K562 (cell line): ENCODE results near the gene TIMM44. TPM values are rescaled to one million over a fixed set of nuclear protein-coding genes. Genes with fewer than 3 reads are reported as not detected.

ENCODE experiments used
- ATAC-seq: fragments of 200-7000 bp; cut with Tn5 transposase; 3 replicates; pipeline ENCODE4 v1.9.1; 2020; ENCODE audit warnings: moderate library complexity
- BruUV-seq: library from RNA; stranded (reverse); fragments of 400-500 nt; replicated peaks from 2 replicates; lab custom pipeline; 2021; lab: Mats Ljungman, UMichigan
- CTCF ChIA-PET: fragments of 300-600 bp; formaldehyde crosslinking; extraction: SDS; loops from one replicate; lab custom pipeline; 2021; ENCODE audit warnings: low intra/inter-chr PET ratio; lab: Yijun Ruan, JAX
- POLR2A ChIA-PET: fragments of 300-600, 350-650 bp; sonication (Branson Sonifier 250); formaldehyde crosslinking; extraction: SDS; loops from one replicate; lab custom pipeline; 2021; ENCODE audit warnings: antibody characterized with exemption, inconsistent platforms; lab: Yijun Ruan, JAX
- DNase-seq, 4 experiments: peaks; one replicate each; pipeline versions ENCODE4 v3.0.0 to v3.0.0-alpha.2; 2011 to 2018; ENCODE audit warnings: low spot score in 3 of 4, mixed read lengths in 3 of 4; ENCODE audit errors: extremely low read depth in 1 of 4
- FAIRE-seq: peaks from 2 replicates; lab custom pipeline; 2011; peaks lifted over from hg19 to GRCh38; lab: Jason Lieb, UNC
- H2AFZ ChIP-seq: 2 replicates; pipeline ENCODE4 v1.6.0; 2011; ENCODE audit warnings: low read depth, low read length, control low read depth, inconsistent platforms
- H3K27ac ChIP-seq: fragments of 200-600 bp; 3 replicates; pipeline ENCODE4 v1.8.0; 2011; ENCODE audit warnings: low read depth, mild to moderate bottlenecking, control low read depth, inconsistent platforms, low read length, moderate library complexity, mixed read lengths; ENCODE audit errors: extremely low read depth
- H3K27me3 ChIP-seq, 2 experiments: fragments of 300-600 bp in 1 of 2; 2 replicates in 1 of 2; 3 replicates in 1 of 2; pipeline versions ENCODE4 v1.6.0 to v1.8.0; 2011; ENCODE audit warnings: inconsistent platforms in 2 of 2, low read length in 2 of 2, mild to moderate bottlenecking in 1 of 2, mixed read lengths in 1 of 2, moderate library complexity in 1 of 2; ENCODE audit not compliant: control insufficient read depth in 2 of 2, insufficient read depth in 2 of 2
- H3K36me3 ChIP-seq: fragments of 300-600 bp; 3 replicates; pipeline ENCODE4 v1.8.0; 2011; ENCODE audit warnings: mild to moderate bottlenecking, low read length, inconsistent platforms; ENCODE audit not compliant: control insufficient read depth, insufficient read depth
- H3K4me1 ChIP-seq, 2 experiments: fragments of 200-600 bp in 1 of 2; replicated peaks in 1 of 2; 2 replicates in 1 of 2; 3 replicates in 1 of 2; pipeline versions ENCODE4 v1.5.1 to v1.8.0; 2011; ENCODE audit warnings: inconsistent platforms in 2 of 2, low read length in 2 of 2, mild to moderate bottlenecking in 1 of 2, mixed read lengths in 1 of 2, moderate library complexity in 1 of 2; ENCODE audit not compliant: control insufficient read depth in 2 of 2, insufficient read depth in 2 of 2
- H3K4me2 ChIP-seq: 2 replicates; pipeline ENCODE4 v1.6.1; 2011; ENCODE audit warnings: low read length, control low read depth, inconsistent platforms, mixed read lengths; ENCODE audit not compliant: insufficient read depth
- H3K4me3 ChIP-seq: fragments of 200-600 bp; sonication (generic), shearing (Covaris generic); 2 replicates; pipeline ENCODE4 v1.5.1; 2016; ENCODE audit warnings: control low read depth, inconsistent platforms
- H3K79me2 ChIP-seq: fragments of 200-600 bp; 3 replicates; pipeline ENCODE4 v1.8.0; 2011; ENCODE audit warnings: low read length, inconsistent platforms; ENCODE audit not compliant: control insufficient read depth, insufficient read depth
- H3K9ac ChIP-seq, 2 experiments: 2 replicates each; pipeline versions ENCODE4 v1.6.0 to v1.6.1; 2011; ENCODE audit warnings: low read depth in 2 of 2, low read length in 2 of 2, control low read depth in 1 of 2, inconsistent platforms in 1 of 2, mild to moderate bottlenecking in 1 of 2, mixed read lengths in 1 of 2; ENCODE audit not compliant: insufficient read depth in 1 of 2
- H3K9me1 ChIP-seq: one replicate; pipeline ENCODE4 v1.6.0; 2011; ENCODE audit warnings: inconsistent platforms, mild to moderate bottlenecking, low read length, moderate library complexity; ENCODE audit not compliant: control insufficient read depth, insufficient read depth
- H3K9me3 ChIP-seq: replicated peaks from 2 replicates; pipeline ENCODE4 v1.5.1; 2011; ENCODE audit warnings: low read depth, low read length, inconsistent platforms; ENCODE audit not compliant: control insufficient read depth, insufficient read depth
- H4K20me1 ChIP-seq: replicated peaks from 2 replicates; pipeline ENCODE4 v1.6.1; 2011; ENCODE audit warnings: low read length, inconsistent platforms, mixed read lengths; ENCODE audit not compliant: control insufficient read depth, insufficient read depth
- HDAC8 ChIP-seq: fragments of 450-650 bp; IDR thresholded peaks from 2 replicates; pipeline ENCODE4 v1.6.1; 2016; ENCODE audit warnings: mild to moderate bottlenecking, missing genetic modification characterization, moderate library complexity, missing compliant biosample characterization
- NR1H2 ChIP-seq: sonication (generic); formaldehyde crosslinking; IDR thresholded peaks from 2 replicates; pipeline ENCODE4 v1.4.0; 2020; ENCODE audit warnings: mild to moderate bottlenecking, missing genetic modification reagents
- POLR2AphosphoS5 ChIP-seq: IDR thresholded peaks from 2 replicates; pipeline ENCODE4 v1.6.1; 2011; ENCODE audit warnings: mild to moderate bottlenecking, low read depth, low read length, moderate library complexity; ENCODE audit not compliant: control insufficient read depth, insufficient read depth
- PURB ChIP-seq: sonication (generic); formaldehyde crosslinking; IDR thresholded peaks from 2 replicates; pipeline ENCODE4 v1.9.0; 2021; ENCODE audit warnings: low read depth, mild to moderate bottlenecking, missing genetic modification reagents
- ZNF174 ChIP-seq: fragments of 250-450 bp; sonication (Bioruptor Pico); IDR thresholded peaks from 2 replicates; pipeline ENCODE4 v1.4.0; 2020; ENCODE audit warnings: mild to moderate bottlenecking
- ZNF75A ChIP-seq: fragments of 450-650 bp; formaldehyde crosslinking; IDR thresholded peaks from 2 replicates; pipeline ENCODE4 v1.4.0; 2020; ENCODE audit warnings: mild to moderate bottlenecking
- ZNF764 ChIP-seq: fragments of 250-450 bp; sonication (Bioruptor Pico); IDR thresholded peaks from 2 replicates; pipeline ENCODE4 v1.4.0; 2020; ENCODE audit warnings: low read depth, mild to moderate bottlenecking, moderate library complexity
- WGBS: fragments of 100-300 bp; shearing (Covaris generic); methylation state at CpG from one replicate; pipeline ENCODE4 v1.1.6; 2016; ENCODE audit warnings: low coverage, mixed read lengths; ENCODE audit not compliant: insufficient coverage; ENCODE audit errors: missing lambda C conversion rate; 5-methylcytosine and 5-hydroxymethylcytosine counted together
- in situ Hi-C: fragments of 300-500 bp; cut with MboI; formaldehyde crosslinking; loops from 4 replicates; pipeline ENCODE4 v1.15.0; 2018; ENCODE audit warnings: inconsistent platforms, mixed read lengths
- intact Hi-C: fragments of 100-400 bp; cut with micrococcal nuclease; formaldehyde crosslinking; loops from 2 replicates; pipeline ENCODE4 v1.14.2; 2022
- polyA plus RNA-seq, 8 experiments: library from polyadenylated mRNA; depleted of rRNA in 4 of 8; stranded (reverse) in 5 of 8; unstranded in 3 of 8; fragments of >200 nt; fragmentation: Nextera tagmentation in 2 of 8; fragmentation: Illumina TruSeq in 1 of 8; extraction: Ambion mirVana in 2 of 8; extraction: Trizol in 1 of 8; gene quantifications; 2 replicates each; pipeline versions ENCODE4 v1.2.1 to v1.2.3, GENCODE V29; 2011 to 2014; ENCODE audit warnings: inconsistent platforms in 1 of 8, missing spikeins in 1 of 8
- total RNA-seq, 7 experiments: library from RNA; depleted of rRNA in 6 of 7; stranded (reverse); fragments of >200 nt in 6 of 7; fragmentation: Illumina TruSeq in 2 of 7; extraction: Trizol in 2 of 7; gene quantifications; 2 replicates each; pipeline versions ENCODE4 v1.2.1 to v1.2.3, GENCODE V29; 2011 to 2021; ENCODE audit warnings: low replicate concordance in 1 of 7
- TF ChIP-seq, protein P1 (sequence below): sonication (generic); formaldehyde crosslinking; IDR thresholded peaks from 2 replicates; pipeline ENCODE4 v1.8.1; 2022; ENCODE audit warnings: missing genetic modification reagents
- TF ChIP-seq, protein P2 (sequence below): fragments of 250-450 bp; sonication (Bioruptor Pico); IDR thresholded peaks from 2 replicates; pipeline ENCODE4 v1.5.0; 2021; ENCODE audit warnings: mild to moderate bottlenecking, moderate library complexity
- TF ChIP-seq, protein P3 (sequence below): fragments of 250-450 bp; sonication (Bioruptor Pico); IDR thresholded peaks from 2 replicates; pipeline ENCODE4 v1.8.0; 2022; ENCODE audit warnings: moderate library complexity, mild to moderate bottlenecking, inconsistent platforms
- TF ChIP-seq, protein P4 (sequence below): IDR thresholded peaks from 3 replicates; pipeline ENCODE4 v1.6.1; 2011; ENCODE audit warnings: borderline replicate concordance, mild to moderate bottlenecking, moderate library complexity; ENCODE audit not compliant: insufficient read length; ENCODE audit errors: extremely low read depth

Gene TIMM44
- total and polyA plus RNA-seq, 9 of the 15 experiments (the other 6 are each of a cell fraction or from before 2014, with no cell fraction given): 10.3 to 231 (median 89.3) TPM

DNA sequence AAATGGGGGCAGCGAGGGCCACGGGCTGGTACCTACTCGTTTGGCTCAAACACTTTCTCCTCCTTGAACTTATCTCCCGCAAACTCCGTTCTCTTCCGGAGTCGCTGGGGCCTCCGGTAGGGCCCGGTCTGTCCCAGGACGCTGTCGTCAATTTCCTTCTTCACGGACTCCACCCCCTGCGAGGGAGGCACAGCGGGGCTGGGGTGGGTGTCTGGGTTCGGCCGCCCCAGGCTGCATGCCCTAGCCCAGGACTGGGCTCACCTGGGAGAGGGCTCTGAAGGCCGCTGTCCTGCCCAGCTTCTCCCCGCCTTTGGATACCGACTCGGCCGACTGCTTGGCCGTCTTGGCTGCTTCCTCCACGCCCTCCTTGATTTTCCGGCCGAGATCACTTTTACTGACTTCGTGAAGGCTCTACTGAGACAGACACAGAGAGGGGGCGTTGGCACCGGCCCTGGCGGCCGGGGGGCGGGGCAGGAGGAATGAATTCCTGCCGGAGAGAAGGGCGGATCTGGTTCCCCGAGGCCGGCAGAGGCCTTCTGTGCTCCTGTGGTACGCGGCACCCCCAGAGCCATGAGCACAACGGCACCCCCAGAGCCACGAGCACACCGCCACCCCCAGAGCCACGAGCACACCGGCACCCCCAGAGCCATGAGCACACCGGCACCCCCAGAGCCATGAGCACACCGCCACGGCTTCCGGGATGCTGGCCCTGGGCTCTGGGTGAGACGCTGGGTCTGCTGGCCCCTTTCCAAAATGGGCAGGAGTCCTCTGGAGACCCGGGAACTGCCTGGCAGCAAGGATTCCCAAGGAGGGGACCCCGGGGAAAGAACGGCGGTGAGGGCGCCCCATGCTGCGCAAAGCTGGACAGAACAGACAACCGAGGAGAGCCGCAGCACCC, 9.4 kb downstream of the TIMM44 start:
- DNase-seq (no peak), FAIRE-seq (no peak), ATAC-seq (no peak)
- intact Hi-C loops: no loop called here
- Histone ChIP-seq H3K9ac (no peak overlapping the region; a peak in 1 of 4 replicates), H3K27me3 (no peaks in the 10 kb centered on the region), H2AFZ (no peak overlapping the region), H3K4me3 (no peak overlapping the region), H3K9me3 (no peaks in the 10 kb centered on the region), H4K20me1 (peaks cover 4% of the 10 kb centered on the region), H3K9me1 (no peaks in the 10 kb centered on the region), H3K4me1 (peaks cover 0 to 42% of the 10 kb centered on the region in 2 experiments; a peak in 3 of 5 replicates), H3K4me2 (no peak overlapping the region), H3K36me3 (peaks cover 91% of the 10 kb centered on the region), H3K27ac (no peak overlapping the region), H3K79me2 (peaks cover 13% of the 10 kb centered on the region)
- ChIA-PET CTCF (no interaction called here), POLR2A (interaction anchor here (1.2 kb wide), 1 partner anchor 10 kb away, joined by 5 read pairs; the partner anchor contains the start of gene TIMM44)
- no TSS peak for BruUV-seq
- 97% methylated on average over 26 of the region's 55 CpGs for WGBS
- in situ Hi-C loops: no loop called here
- no peak for TF ChIP-seq PURB
- TF ChIP-seq ZNF174 (CRISPR knock-in tag): no peak
- TF ChIP-seq, protein P1, sequence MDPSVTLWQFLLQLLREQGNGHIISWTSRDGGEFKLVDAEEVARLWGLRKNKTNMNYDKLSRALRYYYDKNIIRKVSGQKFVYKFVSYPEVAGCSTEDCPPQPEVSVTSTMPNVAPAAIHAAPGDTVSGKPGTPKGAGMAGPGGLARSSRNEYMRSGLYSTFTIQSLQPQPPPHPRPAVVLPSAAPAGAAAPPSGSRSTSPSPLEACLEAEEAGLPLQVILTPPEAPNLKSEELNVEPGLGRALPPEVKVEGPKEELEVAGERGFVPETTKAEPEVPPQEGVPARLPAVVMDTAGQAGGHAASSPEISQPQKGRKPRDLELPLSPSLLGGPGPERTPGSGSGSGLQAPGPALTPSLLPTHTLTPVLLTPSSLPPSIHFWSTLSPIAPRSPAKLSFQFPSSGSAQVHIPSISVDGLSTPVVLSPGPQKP: no peak
- no peak for TF ChIP-seq NR1H2 (CRISPR knock-in tag)
- TF ChIP-seq, protein P2, sequence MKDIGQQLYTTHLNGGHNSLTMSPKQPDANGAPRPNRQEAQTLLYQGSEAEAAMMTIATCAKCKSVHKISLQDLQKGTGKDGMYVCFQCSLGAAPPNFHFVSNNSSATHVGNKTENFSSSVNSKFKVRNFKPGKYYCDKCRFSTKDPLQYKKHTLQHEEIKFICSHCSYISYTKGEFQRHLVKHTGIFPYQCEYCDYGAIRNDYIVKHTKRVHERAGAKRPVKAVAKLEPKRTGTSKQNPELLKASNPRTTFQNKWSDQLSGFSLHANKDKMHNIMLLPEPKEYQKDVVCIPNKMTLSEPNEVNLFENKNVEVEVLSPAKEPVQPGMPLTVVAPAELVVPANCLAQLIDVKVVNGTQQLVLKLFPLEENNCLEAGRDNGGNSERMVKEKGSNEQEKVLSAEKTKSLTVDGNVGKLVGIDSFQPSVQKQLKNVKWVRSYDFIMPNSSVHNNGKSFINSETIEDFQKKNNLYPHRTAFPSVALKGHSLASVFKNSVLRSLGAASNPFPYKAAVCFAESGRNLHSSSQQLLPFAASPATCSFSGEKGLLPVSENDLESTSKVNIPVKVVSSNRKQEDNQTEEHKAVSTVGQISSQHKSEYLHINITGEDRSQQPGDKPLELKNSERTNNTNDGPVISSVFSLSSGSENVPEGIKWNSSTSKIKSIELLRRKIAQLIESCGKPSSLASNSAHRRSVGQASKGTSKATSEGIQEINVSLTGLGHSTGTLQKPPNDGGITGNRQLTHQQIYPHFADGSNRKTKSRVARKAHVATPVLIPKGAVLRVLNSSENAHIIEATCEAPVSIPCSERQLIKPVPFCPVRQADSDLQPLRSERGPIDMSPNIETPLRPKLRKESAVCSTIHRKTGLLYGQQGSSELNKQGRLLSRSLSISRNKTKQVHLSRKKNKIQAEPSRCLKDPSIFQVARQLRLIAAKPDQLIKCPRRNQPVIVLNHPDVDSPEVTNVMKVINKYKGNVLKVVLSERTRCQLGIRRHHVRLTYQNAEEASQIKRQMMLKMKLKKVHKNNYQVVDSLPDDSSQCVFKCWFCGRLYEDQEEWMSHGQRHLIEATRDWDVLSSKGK: no peak
- TF ChIP-seq POLR2AphosphoS5: peak; percentile 9; the same call in 1 of the 2 replicates
- TF ChIP-seq HDAC8 (tag): no peak
- no peak for TF ChIP-seq ZNF764 (CRISPR knock-in tag)
- TF ChIP-seq ZNF75A (CRISPR knock-in tag): no peak
- TF ChIP-seq, protein P3, sequence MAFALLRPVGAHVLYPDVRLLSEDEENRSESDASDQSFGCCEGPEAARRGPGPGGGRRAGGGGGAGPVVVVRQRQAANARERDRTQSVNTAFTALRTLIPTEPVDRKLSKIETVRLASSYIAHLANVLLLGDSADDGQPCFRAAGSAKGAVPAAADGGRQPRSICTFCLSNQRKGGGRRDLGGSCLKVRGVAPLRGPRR: no peak
- TF ChIP-seq, protein P4, sequence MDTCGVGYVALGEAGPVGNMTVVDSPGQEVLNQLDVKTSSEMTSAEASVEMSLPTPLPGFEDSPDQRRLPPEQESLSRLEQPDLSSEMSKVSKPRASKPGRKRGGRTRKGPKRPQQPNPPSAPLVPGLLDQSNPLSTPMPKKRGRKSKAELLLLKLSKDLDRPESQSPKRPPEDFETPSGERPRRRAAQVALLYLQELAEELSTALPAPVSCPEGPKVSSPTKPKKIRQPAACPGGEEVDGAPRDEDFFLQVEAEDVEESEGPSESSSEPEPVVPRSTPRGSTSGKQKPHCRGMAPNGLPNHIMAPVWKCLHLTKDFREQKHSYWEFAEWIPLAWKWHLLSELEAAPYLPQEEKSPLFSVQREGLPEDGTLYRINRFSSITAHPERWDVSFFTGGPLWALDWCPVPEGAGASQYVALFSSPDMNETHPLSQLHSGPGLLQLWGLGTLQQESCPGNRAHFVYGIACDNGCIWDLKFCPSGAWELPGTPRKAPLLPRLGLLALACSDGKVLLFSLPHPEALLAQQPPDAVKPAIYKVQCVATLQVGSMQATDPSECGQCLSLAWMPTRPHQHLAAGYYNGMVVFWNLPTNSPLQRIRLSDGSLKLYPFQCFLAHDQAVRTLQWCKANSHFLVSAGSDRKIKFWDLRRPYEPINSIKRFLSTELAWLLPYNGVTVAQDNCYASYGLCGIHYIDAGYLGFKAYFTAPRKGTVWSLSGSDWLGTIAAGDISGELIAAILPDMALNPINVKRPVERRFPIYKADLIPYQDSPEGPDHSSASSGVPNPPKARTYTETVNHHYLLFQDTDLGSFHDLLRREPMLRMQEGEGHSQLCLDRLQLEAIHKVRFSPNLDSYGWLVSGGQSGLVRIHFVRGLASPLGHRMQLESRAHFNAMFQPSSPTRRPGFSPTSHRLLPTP: no peak
